Smooth muscle cell (in vitro differentiated cells): ENCODE results near the gene ELP5. TPM values are rescaled to one million over a fixed set of nuclear protein-coding genes. Genes with fewer than 3 reads are reported as not detected.

Experiments used
- DNase-seq: peaks from one replicate; lab custom pipeline; 2025; ENCODE audit not compliant: unreplicated experiment; lab: John Stamatoyannopoulos, UW
- H2AFZ ChIP-seq: fragments of 200-600 bp; sonication (generic); 2 replicates; pipeline ENCODE4 v1.6.0; 2016; ENCODE audit warnings: antibody characterized with exemption, low read depth, mild to moderate bottlenecking
- H3F3A ChIP-seq: fragments of 200-600 bp; sonication (generic); 2 replicates; pipeline ENCODE4 v1.6.0; 2017; ENCODE audit warnings: antibody characterized with exemption, low read depth
- H3K27ac ChIP-seq: fragments of 200-600 bp; sonication (generic); 2 replicates; pipeline ENCODE4 v1.5.1; 2016; ENCODE audit warnings: low read depth, mild to moderate bottlenecking
- H3K27me3 ChIP-seq: fragments of 200-600 bp; sonication (generic); 2 replicates; pipeline ENCODE4 v1.6.1; 2016; ENCODE audit warnings: low read depth, mild to moderate bottlenecking
- H3K36me3 ChIP-seq: fragments of 200-600 bp; sonication (generic); 2 replicates; pipeline ENCODE4 v1.5.1; 2016; ENCODE audit warnings: low read depth
- H3K4me1 ChIP-seq: fragments of 200-600 bp; sonication (generic); 2 replicates; pipeline ENCODE4 v1.5.1; 2016; ENCODE audit warnings: low read depth
- H3K4me2 ChIP-seq: fragments of 200-600 bp; sonication (generic); 2 replicates; pipeline ENCODE4 v1.6.0; 2016; ENCODE audit warnings: mild to moderate bottlenecking
- H3K4me3 ChIP-seq: fragments of 200-600 bp; sonication (generic); 2 replicates; pipeline ENCODE4 v1.5.1; 2016; ENCODE audit warnings: mild to moderate bottlenecking
- H3K79me2 ChIP-seq: fragments of 200-600 bp; sonication (generic); 2 replicates; pipeline ENCODE4 v1.6.0; 2016; ENCODE audit warnings: low read depth, mild to moderate bottlenecking
- H3K9ac ChIP-seq: fragments of 200-600 bp; sonication (generic); 2 replicates; pipeline ENCODE4 v1.6.0; 2016; ENCODE audit warnings: low read depth
- H3K9me3 ChIP-seq: fragments of 200-600 bp; sonication (generic); replicated peaks from 2 replicates; pipeline ENCODE4 v1.5.1; 2016; ENCODE audit warnings: low read depth
- H4K20me1 ChIP-seq: fragments of 200-600 bp; sonication (generic); 2 replicates; pipeline ENCODE4 v1.6.0; 2016; ENCODE audit warnings: low read depth
- CTCF ChIP-seq: fragments of 200-600 bp; sonication (generic); IDR thresholded peaks from 2 replicates; pipeline ENCODE4 v1.5.1; 2017; ENCODE audit warnings: borderline replicate concordance, mild to moderate bottlenecking, antibody characterized with exemption; ENCODE audit not compliant: insufficient read depth, poor library complexity, severe bottlenecking
- WGBS: methylation state at CpG from one replicate; pipeline ENCODE4 v1.1.7; 2016; ENCODE audit warnings: low lambda C conversion rate; 5-methylcytosine and 5-hydroxymethylcytosine counted together
- polyA plus RNA-seq: library from polyadenylated mRNA; unstranded; fragments of >200 nt; fragmentation: Nextera tagmentation; extraction: Ambion mirVana; gene quantifications from 2 replicates; pipeline ENCODE4 v1.2.1, GENCODE V29; 2016
- total RNA-seq: library from RNA; depleted of rRNA; stranded (reverse); fragments of >200 nt; gene quantifications from 2 replicates; pipeline ENCODE4 v1.2.3, GENCODE V29; 2014

ELP5 gene
- total and polyA plus RNA-seq, 2 experiments from 2014 or later, result 18.7 to 42.4 TPM

GRCh38 chr17:7294614-7295153 is 42.7 kb downstream of the ELP5 start, which contains the start of gene YBX2:
TSS of gene YBX2 (minus strand) at chr17:7294639. CDS start at chr17:7294500, 139 bp downstream.
- Histone ChIP-seq H2AFZ (no peak within 1 kb of the TSS), H3K36me3 (no peaks in the 10 kb centered on the region), H3K4me2 (peak within 1 kb of the TSS; percentile 85), H3K79me2 (no peaks in the 10 kb centered on the region), H3K9ac (no peak within 1 kb of the TSS), H3K27me3 (peaks cover 50% of the 10 kb centered on the region), H3K27ac (no peak within 1 kb of the TSS), H3K4me3 (peak within 1 kb of the TSS; percentile 35), H3K9me3 (no peaks in the 10 kb centered on the region), H4K20me1 (no peaks in the 10 kb centered on the region), H3F3A (peaks cover 8% of the 10 kb centered on the region), H3K4me1 (no peaks in the 10 kb centered on the region)
- 5% methylated on average over 15 of the region's 57 CpGs for WGBS
- no peak for TF ChIP-seq CTCF
- DNase-seq, result no peak

GRCh38 chr17:7295230-7296180 is 43.5 kb downstream of the ELP5 start:
- peaks cover 8% of the 10 kb centered on the region for H3F3A ChIP-seq
- H3K4me3 ChIP-seq, result no peak overlapping the region
- H3K9ac ChIP-seq, result no peak overlapping the region
- peak overlapping the region; percentile 85 for H3K4me2 ChIP-seq
- H2AFZ ChIP-seq, result peak overlapping the region; percentile 50
- no peaks in the 10 kb centered on the region for H3K79me2 ChIP-seq
- 71% methylated on average over 42 of the region's 42 CpGs for WGBS
- H4K20me1 ChIP-seq, result no peaks in the 10 kb centered on the region
- H3K36me3 ChIP-seq, result no peaks in the 10 kb centered on the region
- TF ChIP-seq CTCF, result no peak
- peaks cover 49% of the 10 kb centered on the region for H3K27me3 ChIP-seq
- no peaks in the 10 kb centered on the region for H3K4me1 ChIP-seq
- no peak for DNase-seq
- no peak overlapping the region for H3K27ac ChIP-seq
- no peaks in the 10 kb centered on the region for H3K9me3 ChIP-seq

- Histone ChIP-seq H3K27me3 (peaks cover 41% of the 10 kb centered on the region), H4K20me1 (no peaks in the 10 kb centered on the region), H3K4me3 (no peak overlapping the region), H3K27ac (no peak overlapping the region), H2AFZ (peak overlapping the region; percentile 50), H3K4me2 (peak overlapping the region; percentile 79), H3K36me3 (no peaks in the 10 kb centered on the region), H3K4me1 (no peaks in the 10 kb centered on the region), H3K9ac (no peak overlapping the region), H3K9me3 (no peaks in the 10 kb centered on the region), H3F3A (peaks cover 8% of the 10 kb centered on the region), H3K79me2 (no peaks in the 10 kb centered on the region)
- 8% methylated on average over 49 of the region's 51 CpGs for WGBS
- TF ChIP-seq CTCF, result peak; percentile 97
- peak; percentile 52 for DNase-seq
Observed at GRCh38 chr17:7296189-7296861, 44.3 kb downstream of the ELP5 start.
